Measurements from ENCODE around the gene CFAP43.

DNA sequence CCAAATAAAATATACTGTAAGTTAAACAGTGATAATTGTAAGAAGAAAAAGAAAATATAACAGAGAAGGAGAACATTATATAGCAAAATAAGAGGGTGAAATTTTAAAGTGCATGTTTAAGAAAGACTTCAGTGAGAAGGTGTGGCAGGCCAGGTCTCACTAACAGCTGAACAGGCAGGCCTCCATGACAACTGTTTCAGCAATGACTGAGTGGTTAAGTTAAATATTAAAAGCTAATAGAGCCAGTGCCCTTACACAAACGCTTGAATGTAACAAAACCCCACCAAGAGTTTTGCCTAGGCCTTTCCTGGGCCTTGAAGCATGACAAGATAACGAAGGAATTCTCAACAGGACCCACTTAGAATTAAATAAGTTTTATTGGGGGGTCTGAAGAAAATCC is 32.6 kb downstream of the CFAP43 start:
- TF ChIP-seq, protein P1, sequence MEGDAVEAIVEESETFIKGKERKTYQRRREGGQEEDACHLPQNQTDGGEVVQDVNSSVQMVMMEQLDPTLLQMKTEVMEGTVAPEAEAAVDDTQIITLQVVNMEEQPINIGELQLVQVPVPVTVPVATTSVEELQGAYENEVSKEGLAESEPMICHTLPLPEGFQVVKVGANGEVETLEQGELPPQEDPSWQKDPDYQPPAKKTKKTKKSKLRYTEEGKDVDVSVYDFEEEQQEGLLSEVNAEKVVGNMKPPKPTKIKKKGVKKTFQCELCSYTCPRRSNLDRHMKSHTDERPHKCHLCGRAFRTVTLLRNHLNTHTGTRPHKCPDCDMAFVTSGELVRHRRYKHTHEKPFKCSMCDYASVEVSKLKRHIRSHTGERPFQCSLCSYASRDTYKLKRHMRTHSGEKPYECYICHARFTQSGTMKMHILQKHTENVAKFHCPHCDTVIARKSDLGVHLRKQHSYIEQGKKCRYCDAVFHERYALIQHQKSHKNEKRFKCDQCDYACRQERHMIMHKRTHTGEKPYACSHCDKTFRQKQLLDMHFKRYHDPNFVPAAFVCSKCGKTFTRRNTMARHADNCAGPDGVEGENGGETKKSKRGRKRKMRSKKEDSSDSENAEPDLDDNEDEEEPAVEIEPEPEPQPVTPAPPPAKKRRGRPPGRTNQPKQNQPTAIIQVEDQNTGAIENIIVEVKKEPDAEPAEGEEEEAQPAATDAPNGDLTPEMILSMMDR (IDR thresholded peaks at IDR 0.05): no peak
- TF ChIP-seq, protein P2, sequence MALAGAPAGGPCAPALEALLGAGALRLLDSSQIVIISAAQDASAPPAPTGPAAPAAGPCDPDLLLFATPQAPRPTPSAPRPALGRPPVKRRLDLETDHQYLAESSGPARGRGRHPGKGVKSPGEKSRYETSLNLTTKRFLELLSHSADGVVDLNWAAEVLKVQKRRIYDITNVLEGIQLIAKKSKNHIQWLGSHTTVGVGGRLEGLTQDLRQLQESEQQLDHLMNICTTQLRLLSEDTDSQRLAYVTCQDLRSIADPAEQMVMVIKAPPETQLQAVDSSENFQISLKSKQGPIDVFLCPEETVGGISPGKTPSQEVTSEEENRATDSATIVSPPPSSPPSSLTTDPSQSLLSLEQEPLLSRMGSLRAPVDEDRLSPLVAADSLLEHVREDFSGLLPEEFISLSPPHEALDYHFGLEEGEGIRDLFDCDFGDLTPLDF (CRISPR knock-in tag; IDR thresholded peaks at IDR 0.05): no peak
- TF ChIP-seq NR3C1 (CRISPR knock-in tag; conservative IDR thresholded peaks at IDR 0.05; ENCODE audit: low read depth) (no peak), ELF4 (CRISPR knock-in tag; IDR thresholded peaks at IDR 0.05; ENCODE audit: low read depth) (no peak), ZBTB21 (CRISPR knock-in tag; IDR thresholded peaks at IDR 0.05; ENCODE audit: borderline replicate concordance) (no peak)
- TF ChIP-seq, protein P3, sequence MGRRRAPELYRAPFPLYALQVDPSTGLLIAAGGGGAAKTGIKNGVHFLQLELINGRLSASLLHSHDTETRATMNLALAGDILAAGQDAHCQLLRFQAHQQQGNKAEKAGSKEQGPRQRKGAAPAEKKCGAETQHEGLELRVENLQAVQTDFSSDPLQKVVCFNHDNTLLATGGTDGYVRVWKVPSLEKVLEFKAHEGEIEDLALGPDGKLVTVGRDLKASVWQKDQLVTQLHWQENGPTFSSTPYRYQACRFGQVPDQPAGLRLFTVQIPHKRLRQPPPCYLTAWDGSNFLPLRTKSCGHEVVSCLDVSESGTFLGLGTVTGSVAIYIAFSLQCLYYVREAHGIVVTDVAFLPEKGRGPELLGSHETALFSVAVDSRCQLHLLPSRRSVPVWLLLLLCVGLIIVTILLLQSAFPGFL (CRISPR knock-in tag; IDR thresholded peaks at IDR 0.05; ENCODE audit: borderline replicate concordance): no peak
- TF ChIP-seq, protein P4, sequence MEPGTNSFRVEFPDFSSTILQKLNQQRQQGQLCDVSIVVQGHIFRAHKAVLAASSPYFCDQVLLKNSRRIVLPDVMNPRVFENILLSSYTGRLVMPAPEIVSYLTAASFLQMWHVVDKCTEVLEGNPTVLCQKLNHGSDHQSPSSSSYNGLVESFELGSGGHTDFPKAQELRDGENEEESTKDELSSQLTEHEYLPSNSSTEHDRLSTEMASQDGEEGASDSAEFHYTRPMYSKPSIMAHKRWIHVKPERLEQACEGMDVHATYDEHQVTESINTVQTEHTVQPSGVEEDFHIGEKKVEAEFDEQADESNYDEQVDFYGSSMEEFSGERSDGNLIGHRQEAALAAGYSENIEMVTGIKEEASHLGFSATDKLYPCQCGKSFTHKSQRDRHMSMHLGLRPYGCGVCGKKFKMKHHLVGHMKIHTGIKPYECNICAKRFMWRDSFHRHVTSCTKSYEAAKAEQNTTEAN (CRISPR knock-in tag; IDR thresholded peaks at IDR 0.05): no peak

Data from WTC11 (cell line).